ENCODE results near the gene UBE2S.

The UBE2S gene

GRCh38 chr19:55441692-55442321 lies 34.2 kb upstream of the UBE2S start:
- TF ChIP-seq CTCF (conservative IDR thresholded peaks at IDR 0.05; ENCODE audit: low read length) (no peak), EZH2phosphoT487 (IDR thresholded peaks at IDR 0.05; ENCODE audit: borderline replicate concordance) (no peak)
- H3K9me2 ChIP-seq (replicated peaks; ENCODE audit: low read depth, low read length), result no peaks in the 10 kb centered on the region
- no peak overlapping the region for H2AFZ ChIP-seq (ENCODE audit: low read length)
- H3K9ac ChIP-seq (ENCODE audit: low read depth, low read length, poor library complexity, severe bottlenecking), result no peak overlapping the region
- H3K4me3 ChIP-seq (ENCODE audit: low read length, poor library complexity, severe bottlenecking), result no peak overlapping the region
- H3K79me2 ChIP-seq (ENCODE audit: insufficient read depth, low read length), result no peaks in the 10 kb centered on the region
- H3K36me3 ChIP-seq (ENCODE audit: insufficient read depth, low read length), result no peaks in the 10 kb centered on the region
- no peaks in the 10 kb centered on the region for H3K9me3 ChIP-seq (ENCODE audit: insufficient read depth, low read depth, low read length)
- H3K27me3 ChIP-seq (ENCODE audit: insufficient read depth, low read length, poor library complexity, severe bottlenecking), result no peaks in the 10 kb centered on the region
- no peaks in the 10 kb centered on the region for H3K4me1 ChIP-seq (ENCODE audit: insufficient read depth, low read length, poor library complexity, severe bottlenecking)
- H3F3A ChIP-seq (ENCODE audit: low read depth), result no peaks in the 10 kb centered on the region
- H3K4me2 ChIP-seq (ENCODE audit: low read depth, low read length, poor library complexity, severe bottlenecking), result no peak overlapping the region
- no peaks in the 10 kb centered on the region for H4K20me1 ChIP-seq (ENCODE audit: insufficient read depth, low read length, poor library complexity, severe bottlenecking)

GRCh38 chr19:55441319-55441691 lies 33.7 kb upstream of the UBE2S start:
- H3K36me3 ChIP-seq (ENCODE audit: insufficient read depth, low read length), result no peaks in the 10 kb centered on the region
- H3K27me3 ChIP-seq (ENCODE audit: insufficient read depth, low read length, poor library complexity, severe bottlenecking), result no peaks in the 10 kb centered on the region
- H3K9me2 ChIP-seq (replicated peaks; ENCODE audit: low read depth, low read length), result no peaks in the 10 kb centered on the region
- no peaks in the 10 kb centered on the region for H3K4me1 ChIP-seq (ENCODE audit: insufficient read depth, low read length, poor library complexity, severe bottlenecking)
- H3F3A ChIP-seq (ENCODE audit: low read depth), result no peaks in the 10 kb centered on the region
- TF ChIP-seq EZH2phosphoT487 (IDR thresholded peaks at IDR 0.05; ENCODE audit: borderline replicate concordance), result no peak
- no peak for TF ChIP-seq CTCF (conservative IDR thresholded peaks at IDR 0.05; ENCODE audit: low read length)
- H4K20me1 ChIP-seq (ENCODE audit: insufficient read depth, low read length, poor library complexity, severe bottlenecking), result no peaks in the 10 kb centered on the region
- no peak overlapping the region for H2AFZ ChIP-seq (ENCODE audit: low read length)
- no peaks in the 10 kb centered on the region for H3K79me2 ChIP-seq (ENCODE audit: insufficient read depth, low read length)
- H3K4me2 ChIP-seq (ENCODE audit: low read depth, low read length, poor library complexity, severe bottlenecking), result no peak overlapping the region
- no peak overlapping the region for H3K4me3 ChIP-seq (ENCODE audit: low read length, poor library complexity, severe bottlenecking)
- no peak overlapping the region for H3K9ac ChIP-seq (ENCODE audit: low read depth, low read length, poor library complexity, severe bottlenecking)
- H3K9me3 ChIP-seq (ENCODE audit: insufficient read depth, low read depth, low read length), result no peaks in the 10 kb centered on the region

- Histone ChIP-seq H3K9me3 (ENCODE audit: insufficient read depth, low read depth, low read length) (no peaks in the 10 kb centered on the region), H3K4me1 (ENCODE audit: insufficient read depth, low read length, poor library complexity, severe bottlenecking) (no peaks in the 10 kb centered on the region), H2AFZ (ENCODE audit: low read length) (no peak overlapping the region), H3K4me3 (ENCODE audit: low read length, poor library complexity, severe bottlenecking) (no peak overlapping the region), H3K9ac (ENCODE audit: low read depth, low read length, poor library complexity, severe bottlenecking) (no peak overlapping the region), H3K4me2 (ENCODE audit: low read depth, low read length, poor library complexity, severe bottlenecking) (no peak overlapping the region), H3K9me2 (replicated peaks; ENCODE audit: low read depth, low read length) (no peaks in the 10 kb centered on the region), H4K20me1 (ENCODE audit: insufficient read depth, low read length, poor library complexity, severe bottlenecking) (no peaks in the 10 kb centered on the region), H3K79me2 (ENCODE audit: insufficient read depth, low read length) (no peaks in the 10 kb centered on the region), H3K27me3 (ENCODE audit: insufficient read depth, low read length, poor library complexity, severe bottlenecking) (no peaks in the 10 kb centered on the region), H3F3A (ENCODE audit: low read depth) (no peaks in the 10 kb centered on the region), H3K36me3 (ENCODE audit: insufficient read depth, low read length) (no peaks in the 10 kb centered on the region)
- TF ChIP-seq EZH2phosphoT487 (IDR thresholded peaks at IDR 0.05; ENCODE audit: borderline replicate concordance) (no peak), CTCF (conservative IDR thresholded peaks at IDR 0.05; ENCODE audit: low read length) (no peak)
Measured at GRCh38 chr19:55440411-55441105, 33.0 kb upstream of the UBE2S start.
